HepG2 (cell line): Measurements from ENCODE around the gene ZBTB18. TPM values are rescaled to one million over a fixed set of nuclear protein-coding genes. Genes with fewer than 3 reads are reported as not detected.

Experiments used
- ATAC-seq: fragments of 200-7000 bp; cut with Tn5 transposase; 3 replicates; pipeline ENCODE4 v1.9.1; 2020; ENCODE audit warnings: mild to moderate bottlenecking, moderate library complexity
- BruUV-seq: library from RNA; stranded (reverse); fragments of 400-500 nt; replicated peaks from 2 replicates; lab custom pipeline; 2021; lab: Mats Ljungman, UMichigan
- CTCF ChIA-PET: fragments of 300-600 bp; formaldehyde crosslinking; extraction: SDS; loops from one replicate; lab custom pipeline; 2021; ENCODE audit warnings: low total read pairs, inconsistent platforms, low intra/inter-chr PET ratio; lab: Yijun Ruan, JAX
- POLR2A ChIA-PET: fragments of 350-600 bp; sonication (Branson Sonifier 250); formaldehyde crosslinking; loops from one replicate; lab custom pipeline; 2020; ENCODE audit warnings: antibody characterized with exemption, inconsistent platforms; lab: Yijun Ruan, JAX
- DNase-seq: peaks from one replicate; pipeline ENCODE4 v3.0.0-alpha.2; 2015; ENCODE audit warnings: low spot score
- FAIRE-seq: peaks from 3 replicates; lab custom pipeline; 2011; peaks lifted over from hg19 to GRCh38; lab: Jason Lieb, UNC
- H2AFZ ChIP-seq: one replicate; pipeline ENCODE4 v1.6.1; 2011; ENCODE audit warnings: low read length, inconsistent platforms
- H3K27ac ChIP-seq: fragments of 300-600 bp; 3 replicates; pipeline ENCODE4 v1.8.0; 2011; ENCODE audit warnings: mixed run types, mild to moderate bottlenecking, mixed read lengths, low read length, inconsistent platforms; ENCODE audit not compliant: insufficient read depth; ENCODE audit errors: extremely low read length
- H3K27me3 ChIP-seq, 2 experiments: fragments of 200-600 bp in 1 of 2; 2 replicates in 1 of 2; 3 replicates in 1 of 2; pipeline versions ENCODE4 v1.6.0 to v1.8.0; 2011; ENCODE audit warnings: low read length in 2 of 2, mild to moderate bottlenecking in 2 of 2, moderate library complexity in 2 of 2, inconsistent platforms in 1 of 2; ENCODE audit not compliant: insufficient read depth in 2 of 2, control insufficient read depth in 1 of 2
- H3K36me3 ChIP-seq, 2 experiments: fragments of 200-600 bp in 1 of 2; replicated peaks in 1 of 2; 2 replicates in 1 of 2; 3 replicates in 1 of 2; pipeline versions ENCODE4 v1.5.1 to v1.8.0; 2011; ENCODE audit warnings: low read length in 2 of 2, inconsistent platforms in 1 of 2; ENCODE audit not compliant: insufficient read depth in 2 of 2, control insufficient read depth in 1 of 2
- H3K4me1 ChIP-seq: 2 replicates; pipeline ENCODE4 v1.5.1; 2012; ENCODE audit warnings: low read length, inconsistent platforms; ENCODE audit not compliant: insufficient read depth
- H3K4me2 ChIP-seq: 2 replicates; pipeline ENCODE4 v1.6.0; 2011; ENCODE audit warnings: low read depth, low read length, inconsistent platforms
- H3K4me3 ChIP-seq, 3 experiments: fragments of 200-600 bp in 1 of 3; sonication (generic), shearing (Covaris generic) in 1 of 3; replicated peaks in 1 of 3; 2 replicates each; pipeline ENCODE4 v1.5.1; 2011 to 2016; ENCODE audit warnings: low read length in 3 of 3, inconsistent platforms in 2 of 3, low read depth in 2 of 3, mild to moderate bottlenecking in 2 of 3, control low read depth in 1 of 3, mixed read lengths in 1 of 3; ENCODE audit not compliant: insufficient read depth in 1 of 3
- H3K79me2 ChIP-seq: one replicate; pipeline ENCODE4 v1.6.1; 2011; ENCODE audit warnings: low read length, inconsistent platforms; ENCODE audit not compliant: insufficient read depth
- H3K9ac ChIP-seq: 2 replicates; pipeline ENCODE4 v1.6.0; 2011; ENCODE audit warnings: mild to moderate bottlenecking, low read depth, low read length, inconsistent platforms; ENCODE audit not compliant: insufficient read depth
- H3K9me3 ChIP-seq: 2 replicates; pipeline ENCODE4 v1.5.1; 2012; ENCODE audit warnings: mild to moderate bottlenecking, low read length
- H4K20me1 ChIP-seq: 2 replicates; pipeline ENCODE4 v1.6.0; 2011; ENCODE audit warnings: inconsistent platforms, mild to moderate bottlenecking, low read length, moderate library complexity; ENCODE audit not compliant: insufficient read depth
- AHR ChIP-seq: IDR thresholded peaks from 2 replicates; pipeline ENCODE4 v1.6.1; 2018; ENCODE audit warnings: missing genetic modification reagents, missing compliant biosample characterization
- BATF2 ChIP-seq: sonication (generic); formaldehyde crosslinking; IDR thresholded peaks from 2 replicates; pipeline ENCODE4 v1.8.0; 2022; ENCODE audit warnings: mild to moderate bottlenecking, missing genetic modification reagents, moderate library complexity
- BORCS8-MEF2B ChIP-seq: sonication (generic); formaldehyde crosslinking; IDR thresholded peaks from 2 replicates; pipeline ENCODE4 v1.8.0; 2022; ENCODE audit warnings: mild to moderate bottlenecking, missing genetic modification reagents
- FOXO1 ChIP-seq: sonication (generic); formaldehyde crosslinking; IDR thresholded peaks from 2 replicates; pipeline ENCODE4 v1.4.0; 2020; ENCODE audit warnings: missing genetic modification reagents
- MED1 ChIP-seq: sonication (generic); formaldehyde crosslinking; IDR thresholded peaks from 2 replicates; pipeline ENCODE4 v1.4.0; 2020; ENCODE audit warnings: missing genetic modification reagents
- STAT5B ChIP-seq: sonication (generic); formaldehyde crosslinking; IDR thresholded peaks from 2 replicates; pipeline ENCODE4 v1.4.0; 2020; ENCODE audit warnings: missing genetic modification reagents
- TARDBP ChIP-seq: sonication (generic); formaldehyde crosslinking; IDR thresholded peaks from 2 replicates; pipeline ENCODE4 v1.8.0; 2022; ENCODE audit warnings: mild to moderate bottlenecking, missing genetic modification reagents
- TCF7L2 ChIP-seq: IDR thresholded peaks from 2 replicates; pipeline ENCODE4 v1.6.1; 2011; ENCODE audit warnings: mild to moderate bottlenecking, low read depth, low read length, moderate library complexity
- TFAP4 ChIP-seq: sonication (generic); IDR thresholded peaks from 2 replicates; pipeline ENCODE4 v1.6.1; 2016; ENCODE audit warnings: low read depth, borderline replicate concordance
- TRAFD1 ChIP-seq: sonication (generic); formaldehyde crosslinking; IDR thresholded peaks from 2 replicates; pipeline ENCODE4 v1.5.1; 2020; ENCODE audit warnings: missing genetic modification reagents, mild to moderate bottlenecking, borderline replicate concordance
- ZBED4 ChIP-seq: sonication (generic); formaldehyde crosslinking; IDR thresholded peaks from 2 replicates; pipeline ENCODE4 v1.4.0; 2020; ENCODE audit warnings: missing genetic modification reagents, borderline replicate concordance
- ZNF121 ChIP-seq: sonication (generic); formaldehyde crosslinking; IDR thresholded peaks from 2 replicates; pipeline ENCODE4 v1.5.0; 2020; ENCODE audit warnings: mild to moderate bottlenecking, missing genetic modification reagents
- ZNF264 ChIP-seq: sonication (generic); formaldehyde crosslinking; IDR thresholded peaks from 2 replicates; pipeline ENCODE4 v1.4.0; 2020; ENCODE audit warnings: missing genetic modification reagents
- ZNF549 ChIP-seq: sonication (generic); formaldehyde crosslinking; IDR thresholded peaks from 2 replicates; pipeline ENCODE4 v1.5.0; 2020; ENCODE audit warnings: missing genetic modification reagents
- WGBS: methylation state at CpG from one replicate; pipeline ENCODE4 v1.1.6; 2017; ENCODE audit warnings: low lambda C conversion rate; 5-methylcytosine and 5-hydroxymethylcytosine counted together
- in situ Hi-C: cut with HindIII; loops from 2 replicates; pipeline ENCODE4 v1.10.0; 2017; ENCODE audit warnings: low pct_unique_long_range_greater_than_20kb; ENCODE audit not compliant: extremely low pct_ligation_motif_present
- intact Hi-C: fragments of 100-400 bp; cut with micrococcal nuclease; formaldehyde crosslinking; loops from one replicate; pipeline ENCODE4 v1.10.0; 2022; ENCODE audit not compliant: unreplicated experiment
- polyA plus RNA-seq, 8 experiments: library from polyadenylated mRNA; depleted of rRNA in 3 of 8; stranded (reverse) in 7 of 8; unstranded in 1 of 8; fragments of >200 nt; fragmentation: Illumina TruSeq in 4 of 8; extraction: Trizol in 4 of 8; gene quantifications; 2 replicates each; pipeline versions ENCODE4 v1.2.1 to v1.2.3, GENCODE V29; 2011 to 2016; ENCODE audit warnings: low read depth in 4 of 8, missing spikeins in 1 of 8, mixed read lengths in 1 of 8; ENCODE audit not compliant: insufficient read depth in 1 of 8
- total RNA-seq, 5 experiments: library from RNA; depleted of rRNA; stranded (reverse); fragments of >200 nt; fragmentation: Illumina TruSeq; extraction: Trizol; gene quantifications; 2 replicates each; pipeline ENCODE4 v1.2.3, GENCODE V29; 2016; ENCODE audit warnings: low read depth in 1 of 5

ZBTB18 gene
- total and polyA plus RNA-seq, 2 of the 13 experiments (the other 11 are each of a cell fraction or from before 2014, with no cell fraction given): 3.1 to 4.3 TPM

GRCh38 chr1:244095529-244095911 is 44.4 kb downstream of the ZBTB18 start (continued):
- TF ChIP-seq ZNF264 (CRISPR knock-in tag): no peak
- TF ChIP-seq TCF7L2: no peak
- TF ChIP-seq ZNF121 (CRISPR knock-in tag): no peak
- TF ChIP-seq ZBED4 (CRISPR knock-in tag): no peak
- TF ChIP-seq, all 625 proteins: peak for 0

- no TSS peak for BruUV-seq
- in situ Hi-C loops (no loop called here), intact Hi-C loops (no loop called here)
- FAIRE-seq (no peak), ATAC-seq (no peak), DNase-seq (no peak)
- H3K9me3 ChIP-seq: no peaks in the 10 kb centered on the region
- no peaks in the 10 kb centered on the region for H4K20me1 ChIP-seq
- H2AFZ ChIP-seq: no peak overlapping the region
- no peaks in the 10 kb centered on the region for H3K36me3 ChIP-seq
- POLR2A ChIA-PET: no interaction called here
- TF ChIP-seq BATF2 (CRISPR knock-in tag) (no peak), TRAFD1 (CRISPR knock-in tag) (no peak), AHR (CRISPR knock-in tag) (no peak), TARDBP (CRISPR knock-in tag) (no peak), FOXO1 (no peak), TFAP4 (no peak), BORCS8-MEF2B (CRISPR knock-in tag) (no peak), STAT5B (CRISPR knock-in tag) (no peak), MED1 (CRISPR knock-in tag) (no peak), ZNF549 (CRISPR knock-in tag) (no peak)
- whole genome bisulfite sequencing: 74% methylated on average over 12 of the region's 13 CpGs
- H3K79me2 ChIP-seq: no peaks in the 10 kb centered on the region
- no peak overlapping the region for H3K4me3 ChIP-seq
- H3K4me2 ChIP-seq: no peak overlapping the region
- H3K27ac ChIP-seq: no peak overlapping the region
- no peak overlapping the region for H3K9ac ChIP-seq
- peaks cover 0 to 12% of the 10 kb centered on the region in 2 experiments; a peak in 2 of 5 replicates for H3K27me3 ChIP-seq
- CTCF ChIA-PET: no interaction called here
- H3K4me1 ChIP-seq: no peaks in the 10 kb centered on the region
Measured at GRCh38 chr1:244096066-244096610, 45.1 kb downstream of the ZBTB18 start.
